Measurements from ENCODE around the gene SLC12A4.
A peak's percentile ranks its signal among the peaks of the same experiment; 100 is the strongest.

Gene SLC12A4

DNA sequence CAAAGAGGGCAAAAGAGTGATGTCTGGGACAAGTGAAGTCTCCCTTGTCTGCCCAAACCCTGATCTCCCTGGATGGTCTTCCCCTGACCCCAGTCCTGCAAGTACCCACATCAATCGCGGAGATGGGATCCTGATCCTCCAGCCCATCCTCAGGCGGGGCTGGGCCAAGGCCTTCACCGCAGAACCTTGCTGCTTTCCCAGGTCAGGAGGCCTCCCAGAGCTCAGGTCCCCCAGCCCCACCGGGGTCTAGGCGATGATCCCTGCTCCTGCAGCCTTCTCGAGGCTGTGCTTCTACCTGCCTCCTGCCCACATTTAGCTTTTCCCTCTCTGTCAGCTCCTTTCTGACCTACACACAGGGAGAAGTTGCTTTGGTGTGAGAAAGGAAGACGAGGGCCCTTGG is 6.3 kb downstream of the SLC12A4 start:
- no peak for DNase-seq

DNA sequence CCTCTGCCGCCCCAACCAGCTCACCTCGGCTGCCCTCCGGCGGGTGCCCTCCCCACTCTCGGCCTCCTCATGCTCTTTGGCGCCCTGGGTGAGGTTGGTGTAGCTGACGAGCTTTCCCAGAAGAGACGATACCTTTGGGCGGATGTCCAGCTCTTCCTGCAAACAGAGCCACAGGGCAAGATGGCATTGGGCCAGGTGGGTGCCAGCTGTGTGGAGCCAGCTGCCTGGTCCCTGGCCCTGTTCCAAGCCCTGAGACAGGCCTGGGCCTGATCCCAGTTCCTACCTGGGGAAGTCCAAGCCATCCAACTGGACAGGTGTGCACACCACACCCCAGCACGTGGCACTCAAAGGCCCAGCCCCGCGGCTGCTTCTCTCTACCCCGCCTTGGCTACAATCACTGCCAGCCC is 6.9 kb downstream of the SLC12A4 start:
- peak; percentile 95 for DNase-seq

DNA sequence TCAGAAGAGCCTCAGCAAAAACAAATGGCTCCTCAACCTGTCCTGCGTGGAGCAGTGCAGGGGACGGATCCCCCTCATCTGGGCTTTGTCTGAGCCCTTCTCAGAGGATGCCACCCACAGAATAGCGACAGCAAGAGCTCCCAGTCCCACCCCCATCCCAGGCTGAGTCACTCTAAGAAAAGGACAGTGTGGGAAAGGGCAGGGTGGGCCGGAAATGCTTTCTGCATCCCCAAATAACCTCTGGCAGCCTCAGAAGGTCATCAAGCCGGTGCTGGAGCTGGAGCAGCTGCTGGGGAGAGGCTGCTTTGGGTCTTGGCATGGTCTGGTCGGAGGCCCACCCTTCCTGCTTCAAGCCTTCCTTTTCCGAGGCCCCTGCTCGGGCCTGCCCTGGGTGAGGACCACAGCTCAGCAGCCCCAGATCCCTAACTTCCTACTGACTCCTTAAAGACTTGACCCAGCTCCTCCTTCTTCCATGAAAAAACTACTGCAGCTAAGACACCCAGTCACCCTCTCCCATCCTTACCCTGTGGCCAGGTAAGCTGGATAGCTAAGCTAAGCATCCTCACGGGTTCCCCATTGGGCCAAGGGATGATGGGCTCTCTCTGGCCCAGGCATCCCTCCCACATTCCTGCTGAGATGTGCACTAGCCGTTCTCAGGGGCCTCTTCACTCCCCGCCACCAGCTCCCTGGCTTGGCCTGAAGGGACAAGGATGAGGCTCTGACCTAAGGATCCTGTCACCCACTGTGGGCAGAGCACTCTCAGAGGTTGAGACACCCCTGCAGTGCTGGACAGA is 8.7 kb downstream of the SLC12A4 start:
- no peak for DNase-seq

DNA sequence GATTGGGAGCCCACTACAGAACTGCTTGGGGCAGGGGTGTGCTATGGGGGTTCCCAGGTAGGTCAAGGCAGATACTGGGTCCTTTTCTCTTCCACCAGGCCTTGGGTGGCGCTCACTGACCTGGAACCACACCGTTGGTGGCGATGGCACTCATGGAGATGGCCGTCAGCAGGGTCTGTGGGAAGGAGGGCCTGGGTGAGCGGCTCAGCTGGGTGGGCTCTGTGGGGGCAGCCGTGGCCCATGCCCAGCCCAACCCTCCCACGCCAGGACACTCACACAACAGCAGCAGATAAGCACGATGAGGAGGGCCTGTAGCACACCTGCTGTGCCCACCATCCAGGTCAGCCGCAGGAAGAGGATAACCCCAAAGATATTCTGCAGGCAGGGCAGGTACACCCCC is 10.8 kb downstream of the SLC12A4 start:
- DNase-seq = no peak

DNA sequence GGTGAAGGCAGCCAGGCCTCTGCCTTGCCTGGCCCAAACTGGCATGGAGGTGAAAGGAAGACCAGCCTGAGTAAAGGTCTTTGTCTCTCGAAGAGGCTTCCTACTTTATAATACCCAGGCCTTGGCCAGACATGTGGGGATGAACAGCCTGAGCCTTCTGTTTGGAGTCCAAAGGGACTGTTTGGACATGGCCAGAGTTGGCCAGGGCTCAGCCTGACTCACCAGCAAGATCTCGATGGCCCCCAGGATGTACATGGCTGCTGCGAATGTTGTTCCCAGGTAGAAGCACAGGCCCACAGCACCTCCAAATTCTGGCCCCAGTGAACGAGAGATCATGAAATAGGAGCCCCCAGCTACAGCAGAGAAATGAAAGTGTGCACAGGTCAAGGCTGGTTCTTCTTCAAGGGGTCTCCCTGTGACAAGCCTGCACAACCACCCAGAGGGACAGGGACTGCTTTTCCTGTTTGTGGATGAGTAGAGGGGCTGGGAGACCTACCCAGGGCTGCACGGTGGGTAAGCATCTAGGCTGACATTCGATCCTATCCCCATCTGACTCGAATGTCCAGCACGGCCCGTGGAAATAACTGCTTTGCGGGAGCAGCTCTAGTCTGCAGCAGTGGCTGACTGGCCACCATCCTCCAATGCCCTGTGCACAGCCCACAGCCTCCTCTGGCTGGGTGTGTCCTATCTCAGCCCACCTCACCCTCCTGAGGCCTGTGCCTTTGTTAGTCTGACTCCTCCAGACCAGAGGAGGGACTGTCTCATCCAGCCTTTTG is 13.8 kb downstream of the SLC12A4 start:
- no peak for DNase-seq

DNA sequence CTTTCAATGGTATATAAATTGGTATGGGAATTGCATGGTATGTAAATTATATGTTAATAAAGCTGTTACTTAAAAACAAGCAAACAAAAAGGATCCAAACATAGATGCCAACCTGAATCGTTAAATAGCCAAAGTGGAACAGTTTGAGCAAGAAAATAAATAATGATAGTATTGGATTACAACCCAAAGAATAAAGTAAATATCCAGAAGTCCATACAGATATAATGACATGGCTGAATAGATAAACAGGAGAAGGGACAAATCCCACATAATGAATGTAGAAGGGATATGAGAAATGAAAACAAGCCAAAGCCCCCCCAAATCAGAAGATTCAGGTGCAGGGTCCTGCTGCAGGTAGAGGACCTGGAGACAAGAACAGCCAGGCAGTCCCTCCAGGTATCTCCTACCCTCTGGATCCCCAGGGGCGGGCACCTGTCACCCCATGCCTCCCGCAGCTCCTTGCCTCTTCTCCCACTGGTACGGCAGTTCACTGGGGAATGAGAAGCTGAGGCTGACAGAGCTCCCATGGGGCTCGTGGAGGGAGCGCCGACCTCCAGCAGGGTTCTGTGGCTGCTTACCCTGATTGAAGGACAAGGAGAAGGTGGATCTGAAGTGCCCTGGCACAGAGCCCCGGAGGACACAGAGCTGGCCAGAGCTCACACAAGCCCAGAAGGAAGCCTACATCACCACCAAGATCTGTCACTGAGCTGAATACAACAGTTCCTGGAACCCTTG is 14.6 kb downstream of the SLC12A4 start:
- peak; percentile 22 for DNase-seq

DNA sequence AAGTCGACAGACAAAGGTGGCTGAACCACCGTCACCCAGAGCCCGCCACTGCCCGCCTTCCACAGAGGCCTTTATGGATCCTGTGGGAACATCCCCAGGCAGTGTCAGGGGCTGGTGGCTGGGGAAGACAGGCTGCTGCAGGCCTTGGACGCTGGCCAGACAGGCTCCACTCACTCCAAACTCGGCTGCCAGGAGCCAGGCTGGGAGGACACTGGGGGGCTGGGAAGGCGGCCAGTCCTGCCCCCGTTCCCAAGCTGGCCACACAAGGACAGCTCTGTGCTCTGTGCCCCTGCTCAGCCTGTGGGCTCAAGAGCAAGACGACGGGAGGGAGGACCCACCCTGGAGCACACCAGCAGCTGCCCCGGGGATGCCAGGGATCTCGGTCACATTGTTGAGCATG is 17.0 kb downstream of the SLC12A4 start:
- peak; percentile 66 for DNase-seq

DNA sequence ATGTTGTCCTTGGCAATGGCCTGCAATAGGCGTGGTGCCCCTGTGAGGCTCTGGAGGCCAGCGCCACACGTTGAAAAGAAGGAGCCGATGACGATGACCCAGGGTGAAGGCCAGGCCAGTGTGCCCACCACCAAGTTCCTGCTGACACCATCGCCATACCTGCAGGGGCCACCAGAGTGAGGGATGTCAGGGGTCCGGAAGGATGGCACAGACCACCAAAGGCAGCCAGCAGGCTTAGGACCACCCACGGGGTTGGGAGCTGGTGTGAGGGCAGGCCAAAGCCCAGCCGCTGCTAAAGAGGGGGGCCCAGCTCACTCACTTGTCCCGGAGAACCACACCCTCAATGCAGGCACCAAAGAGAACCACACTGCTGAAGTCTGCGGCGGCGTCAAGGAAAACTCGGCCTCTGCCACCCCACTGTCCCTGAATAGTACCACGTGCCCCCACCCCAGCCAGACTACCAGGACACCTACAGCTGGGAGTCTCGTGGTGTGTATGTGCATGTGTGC is 18.0 kb downstream of the SLC12A4 start:
- DNase-seq = no peak

DNA sequence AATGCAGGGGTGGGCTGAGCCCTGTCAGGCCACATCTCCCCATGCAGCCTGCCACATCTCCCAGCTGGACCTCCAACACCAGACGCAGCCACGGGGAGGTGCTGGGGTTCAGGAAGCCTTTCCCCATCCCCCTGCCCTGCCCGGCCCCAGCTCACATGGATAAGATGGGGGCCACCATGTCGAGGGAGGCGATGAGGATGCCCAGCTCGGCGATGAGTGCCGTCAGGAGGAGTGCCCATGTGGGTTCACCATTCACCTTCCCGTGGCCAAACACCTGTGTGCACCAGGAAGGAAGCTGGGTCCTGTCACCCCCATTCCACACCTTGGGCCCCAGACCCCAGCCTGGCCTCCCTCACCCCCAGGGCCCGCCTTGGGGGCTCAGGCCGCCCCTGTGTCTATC is 18.8 kb downstream of the SLC12A4 start:
- no peak for DNase-seq

DNA sequence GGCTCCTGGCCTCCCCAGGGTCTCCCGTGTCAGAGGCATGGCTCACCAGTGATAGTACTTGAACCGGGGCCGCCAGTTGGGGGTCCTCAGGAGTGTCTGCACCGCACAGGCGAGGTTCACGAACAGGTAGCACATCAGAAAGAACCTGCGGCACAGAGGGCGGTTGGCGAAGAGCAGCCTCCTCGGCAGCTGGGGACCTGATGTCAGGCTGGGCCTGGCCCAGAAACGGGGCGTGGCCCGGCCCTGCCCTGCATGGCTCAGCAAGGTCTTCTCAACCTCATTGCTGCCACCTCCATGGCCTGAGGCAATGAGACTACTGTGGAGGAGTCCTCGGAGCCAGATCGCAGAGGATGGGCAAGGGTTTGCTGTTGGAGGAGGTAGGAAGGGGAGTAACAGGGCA is 20.4 kb downstream of the SLC12A4 start:
- no peak for DNase-seq

DNA sequence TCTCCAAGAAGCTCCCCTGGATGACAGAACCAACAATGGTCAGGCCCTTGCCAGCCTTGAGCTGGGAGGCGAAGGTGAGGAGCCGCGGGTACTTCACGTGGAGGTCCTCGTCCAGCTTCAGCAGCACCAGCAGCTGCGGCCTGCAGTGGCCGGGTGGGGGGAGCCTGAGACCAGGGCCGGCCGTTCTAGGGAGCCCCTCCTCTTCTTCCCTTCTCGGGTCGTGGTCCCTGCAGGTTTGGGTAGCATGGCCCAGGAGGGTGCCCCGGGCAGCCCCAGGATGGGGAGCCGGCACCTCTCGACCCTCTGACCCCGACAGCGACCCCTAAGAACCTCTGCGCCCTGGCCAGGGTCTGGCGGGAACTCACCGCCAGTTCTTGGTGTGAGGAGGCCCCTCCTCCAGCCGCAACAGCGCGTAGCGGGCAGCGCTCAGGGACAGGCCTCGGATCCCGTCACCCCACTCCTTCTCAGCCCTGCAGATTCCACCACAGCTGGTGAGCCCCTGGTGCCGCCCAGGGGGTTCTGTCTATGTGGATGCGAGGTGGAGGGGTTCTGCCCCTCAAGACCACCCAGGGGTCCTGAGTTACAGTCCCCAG is 21.4 kb downstream of the SLC12A4 start:
- no peak for DNase-seq

DNA sequence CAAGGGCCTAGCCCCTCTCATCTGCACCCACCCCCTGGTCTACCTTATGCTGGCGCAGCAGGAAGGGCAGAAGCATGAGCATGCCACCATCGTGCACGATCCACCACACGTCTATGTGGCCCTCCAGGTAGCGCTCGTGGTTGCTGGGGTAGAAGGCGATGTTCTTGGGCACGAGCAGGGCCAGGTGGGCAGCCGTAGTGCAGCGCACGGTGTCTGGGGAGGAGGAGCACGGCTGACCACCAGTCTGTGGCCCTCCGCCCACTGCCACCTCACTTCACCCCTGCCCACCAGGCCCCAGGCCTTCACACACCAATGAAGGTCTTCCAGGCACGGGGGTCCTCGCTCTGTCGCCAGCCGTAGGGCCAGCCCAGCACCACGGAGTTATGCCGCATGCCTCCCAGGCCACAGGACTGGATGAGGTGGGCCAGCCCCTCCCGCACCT is 22.3 kb downstream of the SLC12A4 start:
- no peak for DNase-seq

DNA sequence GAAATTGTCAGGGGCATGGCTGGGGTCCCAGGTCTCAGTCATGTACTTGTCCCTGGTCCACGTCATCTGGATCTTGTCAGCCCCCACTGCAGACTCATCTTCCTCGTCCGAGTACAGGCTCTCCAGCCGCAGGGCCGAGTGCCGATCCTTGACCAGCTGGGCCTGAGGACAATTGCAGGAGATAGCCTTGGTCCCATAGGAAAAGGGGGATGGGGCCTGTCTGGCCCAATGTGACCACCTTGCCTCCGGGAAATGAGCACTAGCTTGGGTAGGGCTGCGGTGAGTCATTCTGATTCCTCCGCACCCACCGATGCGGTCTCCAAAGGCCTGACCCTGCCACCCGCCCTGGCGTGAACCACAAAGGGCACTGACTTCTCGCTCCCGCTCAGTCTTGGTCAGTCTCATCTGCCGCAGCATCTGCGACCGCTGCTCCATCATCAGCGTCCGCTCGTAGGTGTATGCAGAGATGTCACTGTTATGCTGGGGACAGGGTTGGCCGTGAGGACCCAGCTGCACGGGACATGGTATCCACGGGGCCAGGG is 23.0 kb downstream of the SLC12A4 start:
- no peak for DNase-seq

DNA sequence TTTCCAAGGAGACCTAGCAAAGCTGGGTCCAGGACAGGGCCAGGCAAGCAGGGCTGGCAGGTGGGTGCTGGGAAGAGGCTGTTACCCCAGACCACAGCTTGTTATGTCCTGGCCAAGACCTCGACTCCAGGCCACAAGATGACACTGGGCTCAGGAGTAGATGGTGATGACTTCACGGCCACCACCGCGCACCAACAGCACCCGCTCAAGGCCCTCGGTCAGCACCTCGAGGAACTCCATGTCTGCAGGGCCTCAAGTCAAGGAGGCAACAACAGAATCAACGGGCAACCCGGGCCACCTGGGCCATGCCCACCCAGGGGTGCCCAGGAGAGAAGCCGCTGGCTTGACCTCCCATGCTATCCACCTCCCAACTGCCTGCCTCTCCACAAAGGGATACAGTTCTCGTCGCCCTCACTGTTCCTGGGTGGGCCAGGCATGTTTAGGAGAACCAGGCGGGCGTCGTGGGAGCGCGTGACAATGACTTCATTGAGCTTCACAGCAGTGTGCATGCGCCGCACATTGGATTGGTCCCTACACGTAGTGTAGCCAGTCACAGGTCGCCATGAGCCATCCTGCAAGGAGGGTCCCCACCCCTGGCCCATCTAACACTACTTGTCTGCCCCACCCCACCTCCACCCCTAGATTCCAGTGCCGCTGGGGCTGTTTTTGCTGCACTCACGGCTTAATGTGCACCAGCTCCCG is 23.6 kb downstream of the SLC12A4 start:
- no peak for DNase-seq

DNA sequence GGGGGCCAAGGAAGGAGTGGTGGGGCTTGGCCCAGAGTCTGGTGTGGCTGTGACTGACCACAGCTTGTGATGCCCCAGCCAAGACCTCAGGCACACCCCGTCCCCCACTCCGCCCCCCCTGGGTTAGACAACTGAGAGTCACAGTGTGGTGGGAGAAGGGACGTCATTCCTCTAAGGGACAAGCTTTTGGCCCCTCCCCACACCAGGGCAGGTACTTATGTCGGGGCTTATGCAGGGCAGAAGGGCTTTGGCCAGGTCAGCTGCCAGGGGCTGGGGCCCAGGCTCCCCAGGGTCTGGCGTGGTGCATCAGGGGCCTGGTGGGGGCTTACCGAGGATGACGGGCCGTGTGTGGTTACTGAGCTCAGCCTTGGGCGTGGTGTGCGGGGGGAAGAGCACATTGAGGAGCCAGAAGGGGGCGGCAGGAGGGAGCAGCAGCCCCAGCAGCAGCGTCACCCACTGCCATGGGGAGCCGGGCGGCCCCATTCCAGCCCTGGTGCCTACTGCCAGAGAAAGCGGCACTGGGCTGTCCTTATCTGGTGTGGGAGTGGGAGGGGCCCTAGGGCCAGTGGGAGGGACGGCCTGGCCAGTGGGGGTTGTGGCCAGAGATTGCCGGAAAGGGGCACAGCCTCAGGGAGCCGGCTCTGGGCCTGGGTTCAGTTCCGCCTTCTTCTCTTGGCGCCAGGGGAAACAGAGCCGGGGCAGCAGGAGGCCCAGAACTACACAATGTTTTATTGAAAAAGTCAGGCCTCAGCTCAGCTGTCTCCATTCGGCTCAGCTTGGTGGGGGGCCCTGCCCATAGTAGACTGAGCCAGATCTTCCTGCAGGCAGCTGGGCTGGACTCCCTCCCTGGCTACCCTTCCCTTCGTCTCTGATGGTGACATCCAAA is 24.6 kb downstream of the SLC12A4 start, which contains the start of gene LCAT:
Gene LCAT, minus strand, starts transcription at position 502 of the 886 bp plus-strand sequence. Its CDS starts 19 bp downstream, at position 483.
- no peak for DNase-seq

DNA sequence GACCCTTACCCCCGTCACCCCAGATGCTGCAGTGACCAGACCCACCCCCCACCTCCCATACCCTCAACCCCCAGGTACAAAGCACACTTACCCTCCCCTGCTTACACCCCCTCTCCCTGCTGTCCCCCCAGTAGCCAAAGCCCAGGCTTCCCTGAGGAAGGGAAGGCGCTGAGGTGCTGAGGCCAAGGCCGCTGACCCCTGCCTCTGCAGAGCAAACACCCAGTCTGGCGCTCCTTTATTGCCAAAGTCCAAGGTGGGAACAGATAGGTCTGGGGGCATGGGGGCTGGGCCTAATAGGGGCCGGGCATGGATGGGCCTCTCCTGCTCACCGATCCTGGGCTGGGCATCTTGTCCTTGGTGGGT is 25.2 kb downstream of the SLC12A4 start:
- DNase-seq = no peak

DNA sequence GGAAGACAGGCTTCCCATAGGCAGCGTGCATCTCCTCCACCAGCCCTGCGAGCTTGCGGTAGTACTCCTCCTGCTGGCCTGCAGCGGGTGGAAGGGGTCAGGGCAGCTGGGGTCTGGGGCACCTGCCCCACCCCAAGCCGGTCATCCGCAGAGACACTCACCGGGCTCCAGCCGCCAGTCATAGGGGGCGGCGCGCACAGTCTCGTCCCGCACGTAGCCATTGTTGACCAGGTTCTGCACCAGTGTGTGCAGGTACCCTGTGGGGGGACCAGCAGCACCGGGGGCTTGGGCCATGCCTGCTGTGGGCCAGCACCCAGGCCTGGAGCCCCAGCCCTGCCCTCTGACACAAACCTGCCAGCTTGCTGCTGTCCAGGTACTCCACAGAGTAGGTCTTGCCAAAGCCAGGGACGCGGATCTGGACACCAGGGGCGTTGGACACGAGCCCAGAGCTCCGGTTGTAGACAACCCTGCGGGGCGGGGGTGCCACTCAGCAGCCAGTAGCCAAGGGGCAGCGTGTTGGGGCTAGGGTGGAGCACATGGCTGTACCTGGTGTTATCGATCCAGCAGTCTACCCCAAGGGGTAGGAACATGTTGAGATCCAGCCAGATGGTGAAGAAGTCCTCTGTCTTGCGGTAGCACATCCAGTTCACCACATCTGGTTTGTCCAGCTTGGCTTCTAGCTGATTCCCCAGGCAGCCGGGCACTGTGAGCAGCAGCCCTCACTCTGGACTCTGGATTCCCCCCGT is 25.8 kb downstream of the SLC12A4 start:
- peak; percentile 38 for DNase-seq

DNA sequence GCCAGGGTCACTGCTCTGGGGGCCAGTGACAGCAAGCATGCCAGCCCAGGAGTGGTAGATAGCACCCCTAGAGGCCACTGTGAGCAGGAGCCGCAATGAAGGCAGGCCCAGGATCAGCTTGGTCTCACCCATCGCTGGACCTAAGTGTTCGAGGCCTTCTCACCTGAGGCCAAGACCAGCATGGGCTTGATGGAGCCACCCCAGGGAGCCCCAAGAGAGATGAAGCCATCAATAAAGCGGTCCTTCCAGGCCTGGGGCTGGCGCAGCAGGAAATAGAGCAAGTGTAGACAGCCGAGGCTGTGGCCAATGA is 26.3 kb downstream of the SLC12A4 start:
- DNase-seq = no peak

DNA sequence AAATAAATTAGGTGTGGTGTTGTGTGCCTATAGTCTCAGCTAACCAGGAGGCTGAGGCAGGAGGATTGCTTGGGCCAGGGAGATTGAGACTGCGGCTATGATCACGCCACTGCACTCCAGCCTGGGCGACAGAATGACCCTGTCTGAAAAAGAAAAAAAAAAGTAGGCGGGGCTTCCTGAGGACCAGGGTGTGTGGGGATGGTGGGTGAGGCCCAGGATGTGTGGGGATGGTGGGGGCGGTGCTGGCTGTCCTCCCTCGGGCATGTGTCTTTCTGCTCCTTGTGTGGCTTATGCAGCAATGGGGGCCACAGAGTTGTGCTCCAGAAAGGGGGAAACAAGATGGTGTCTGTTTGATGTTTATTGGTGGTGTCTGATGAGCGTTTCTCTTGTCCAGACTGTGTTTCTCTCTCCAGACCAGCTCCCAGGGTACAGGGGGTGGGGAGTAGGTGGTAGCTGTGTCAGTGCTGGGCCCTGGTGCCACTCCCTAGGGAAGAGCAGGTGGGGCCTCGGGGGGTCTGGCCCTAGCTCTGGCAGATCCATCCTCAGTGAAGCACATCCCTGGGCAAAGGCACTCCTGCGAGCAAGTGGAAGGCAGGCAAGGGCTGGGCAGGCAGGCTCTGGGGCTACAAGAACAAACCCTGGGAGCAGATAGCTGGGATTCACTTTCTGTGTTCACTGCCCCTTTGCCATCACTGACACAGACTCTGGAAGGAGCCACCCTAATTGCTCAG is 26.8 kb downstream of the SLC12A4 start:
- DNase-seq = no peak

All from NCI-H1092 treated with DMSO at 0.1 percent for 48 hours (cell line).